Daoy (cell line): ENCODE results near the gene SPHK1. TPM values are rescaled to one million over a fixed set of nuclear protein-coding genes. Genes with fewer than 3 reads are reported as not detected.
A peak's percentile ranks its signal among the peaks of the same experiment; 100 is the strongest.

Source experiments
- DNase-seq: peaks from one replicate; pipeline ENCODE4 v3.0.0-alpha.2; 2015; ENCODE audit warnings: low read depth
- total RNA-seq: library from RNA; depleted of rRNA; stranded (reverse); fragments of >200 nt; shearing (Covaris generic); gene quantifications from 2 replicates; pipeline ENCODE4 v1.2.3, GENCODE V29; 2014

SPHK1 gene
- total RNA-seq, 1 experiment from 2014 or later: 91.9 TPM

DNA sequence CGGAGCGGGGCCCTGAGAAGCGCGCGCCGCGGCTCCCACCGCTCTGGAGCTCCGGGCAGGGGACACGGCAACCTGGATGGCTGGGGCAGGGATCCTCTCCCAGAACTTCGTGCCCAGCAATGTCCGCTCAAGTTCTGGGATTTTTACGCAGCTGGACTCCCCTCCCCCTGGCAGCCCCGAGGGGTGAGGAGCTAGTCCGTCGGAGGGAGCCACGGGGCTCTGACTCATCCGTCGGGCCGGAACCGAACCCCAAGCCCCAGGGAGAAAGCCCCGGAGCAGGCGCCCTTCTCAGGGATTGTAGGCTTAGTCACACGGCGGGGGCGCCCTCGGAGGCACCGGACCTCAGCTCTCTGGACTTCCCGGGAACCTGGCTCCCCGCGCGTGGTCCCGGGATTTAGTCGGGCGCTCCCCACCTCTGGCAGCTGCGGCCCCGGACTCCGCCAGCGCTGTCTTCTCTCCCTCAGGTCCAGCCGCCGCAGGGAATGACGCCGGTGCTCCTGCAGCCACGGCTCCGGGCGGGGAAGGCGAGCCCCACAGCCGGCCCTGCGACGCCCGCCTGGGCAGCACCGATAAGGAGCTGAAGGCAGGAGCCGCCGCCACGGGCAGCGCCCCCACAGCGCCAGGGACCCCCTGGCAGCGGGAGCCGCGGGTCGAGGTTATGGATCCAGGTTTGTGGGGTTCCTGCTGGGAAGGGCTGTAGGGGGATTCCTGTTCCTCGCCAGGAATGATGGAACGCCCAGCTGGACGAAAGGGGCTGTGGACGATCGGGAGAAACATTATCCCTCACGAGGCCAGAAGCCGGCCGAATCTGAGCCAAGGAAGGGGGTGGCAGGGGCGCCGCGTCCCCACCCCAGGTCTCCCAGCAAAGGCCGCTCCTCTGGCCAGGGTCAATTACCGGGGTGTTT is 830 bp downstream of the SPHK1 start:
- DNase-seq: peak; percentile 87

- peak; percentile 87 for DNase-seq
Observed at GRCh38 chr17:76385892-76386786, 1.7 kb downstream of the SPHK1 start.

DNA sequence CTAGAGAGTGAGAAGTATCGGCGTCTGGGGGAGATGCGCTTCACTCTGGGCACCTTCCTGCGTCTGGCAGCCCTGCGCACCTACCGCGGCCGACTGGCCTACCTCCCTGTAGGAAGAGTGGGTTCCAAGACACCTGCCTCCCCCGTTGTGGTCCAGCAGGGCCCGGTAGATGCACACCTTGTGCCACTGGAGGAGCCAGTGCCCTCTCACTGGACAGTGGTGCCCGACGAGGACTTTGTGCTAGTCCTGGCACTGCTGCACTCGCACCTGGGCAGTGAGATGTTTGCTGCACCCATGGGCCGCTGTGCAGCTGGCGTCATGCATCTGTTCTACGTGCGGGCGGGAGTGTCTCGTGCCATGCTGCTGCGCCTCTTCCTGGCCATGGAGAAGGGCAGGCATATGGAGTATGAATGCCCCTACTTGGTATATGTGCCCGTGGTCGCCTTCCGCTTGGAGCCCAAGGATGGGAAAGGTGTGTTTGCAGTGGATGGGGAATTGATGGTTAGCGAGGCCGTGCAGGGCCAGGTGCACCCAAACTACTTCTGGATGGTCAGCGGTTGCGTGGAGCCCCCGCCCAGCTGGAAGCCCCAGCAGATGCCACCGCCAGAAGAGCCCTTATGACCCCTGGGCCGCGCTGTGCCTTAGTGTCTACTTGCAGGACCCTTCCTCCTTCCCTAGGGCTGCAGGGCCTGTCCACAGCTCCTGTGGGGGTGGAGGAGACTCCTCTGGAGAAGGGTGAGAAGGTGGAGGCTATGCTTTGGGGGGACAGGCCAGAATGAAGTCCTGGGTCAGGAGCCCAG is 2.8 kb downstream of the SPHK1 start:
- no peak for DNase-seq

- no peak for DNase-seq
Observed at GRCh38 chr17:76388966-76389888, 4.8 kb downstream of the SPHK1 start.

DNA sequence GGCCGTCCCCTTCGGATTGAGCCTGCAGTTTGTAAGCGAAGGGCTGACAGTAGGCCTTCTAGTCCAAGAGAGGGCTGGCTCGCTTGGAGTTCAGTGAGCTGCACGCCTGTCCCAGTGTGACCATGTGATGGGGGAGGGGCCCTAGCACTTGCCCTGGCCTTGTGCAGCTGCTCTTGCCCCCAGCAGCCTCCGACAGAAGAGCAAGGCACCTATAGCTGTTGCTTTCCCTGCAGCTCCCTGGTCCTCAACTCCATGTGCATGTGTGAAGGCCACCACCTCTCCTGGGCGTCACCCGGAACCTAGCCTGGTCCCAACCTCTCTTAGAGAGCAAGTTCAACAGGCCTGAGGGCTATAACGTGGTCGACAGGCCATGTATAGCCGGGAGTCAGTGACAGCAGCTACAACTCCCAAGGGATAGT is 5.6 kb downstream of the SPHK1 start:
- DNase-seq: no peak

- DNase-seq: no peak
Observed at GRCh38 chr17:76391200-76391715, 6.8 kb downstream of the SPHK1 start.

DNA sequence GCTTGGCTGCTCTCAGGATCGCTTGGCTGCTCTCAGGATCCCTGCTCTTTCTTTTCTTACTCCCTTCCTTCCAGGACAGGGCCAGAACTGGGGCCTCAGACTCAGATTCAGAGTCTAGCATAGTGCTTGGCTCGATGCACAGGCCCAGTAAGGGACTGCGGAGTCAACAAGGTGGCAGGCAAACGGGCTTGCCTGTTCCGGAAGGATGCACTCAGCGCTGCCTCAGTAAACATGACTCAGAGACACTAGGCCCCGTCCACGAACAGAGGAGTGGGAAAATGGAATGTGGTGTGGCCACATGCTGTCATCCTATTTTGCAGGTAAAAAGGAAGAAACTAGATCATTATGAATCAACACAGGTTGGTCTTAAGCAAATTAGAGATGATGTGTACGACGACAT is 9.8 kb downstream of the SPHK1 start:
- no peak for DNase-seq

DNA sequence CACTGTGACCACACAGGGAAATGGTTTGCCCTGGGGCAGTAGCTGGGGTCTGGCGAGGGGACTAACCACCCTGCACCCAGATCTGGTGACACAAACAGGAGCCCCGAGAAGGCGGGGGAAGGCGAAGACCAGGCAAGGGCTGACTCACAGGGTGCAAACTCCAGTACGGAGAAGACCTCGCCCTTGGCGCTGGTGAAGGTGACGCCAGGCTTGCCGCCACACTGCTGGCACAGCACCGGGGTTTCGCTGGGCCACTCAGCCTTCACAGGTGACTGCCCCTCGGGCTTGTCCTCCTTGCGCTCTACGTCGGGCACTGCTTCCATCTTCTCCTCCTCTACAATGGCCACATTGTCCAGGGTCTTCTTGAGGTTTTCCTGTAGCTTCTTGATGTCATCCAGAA is 11.6 kb downstream of the SPHK1 start:
- DNase-seq: no peak

- DNase-seq: no peak
Observed at GRCh38 chr17:76397184-76397583, 12.8 kb downstream of the SPHK1 start.

DNA sequence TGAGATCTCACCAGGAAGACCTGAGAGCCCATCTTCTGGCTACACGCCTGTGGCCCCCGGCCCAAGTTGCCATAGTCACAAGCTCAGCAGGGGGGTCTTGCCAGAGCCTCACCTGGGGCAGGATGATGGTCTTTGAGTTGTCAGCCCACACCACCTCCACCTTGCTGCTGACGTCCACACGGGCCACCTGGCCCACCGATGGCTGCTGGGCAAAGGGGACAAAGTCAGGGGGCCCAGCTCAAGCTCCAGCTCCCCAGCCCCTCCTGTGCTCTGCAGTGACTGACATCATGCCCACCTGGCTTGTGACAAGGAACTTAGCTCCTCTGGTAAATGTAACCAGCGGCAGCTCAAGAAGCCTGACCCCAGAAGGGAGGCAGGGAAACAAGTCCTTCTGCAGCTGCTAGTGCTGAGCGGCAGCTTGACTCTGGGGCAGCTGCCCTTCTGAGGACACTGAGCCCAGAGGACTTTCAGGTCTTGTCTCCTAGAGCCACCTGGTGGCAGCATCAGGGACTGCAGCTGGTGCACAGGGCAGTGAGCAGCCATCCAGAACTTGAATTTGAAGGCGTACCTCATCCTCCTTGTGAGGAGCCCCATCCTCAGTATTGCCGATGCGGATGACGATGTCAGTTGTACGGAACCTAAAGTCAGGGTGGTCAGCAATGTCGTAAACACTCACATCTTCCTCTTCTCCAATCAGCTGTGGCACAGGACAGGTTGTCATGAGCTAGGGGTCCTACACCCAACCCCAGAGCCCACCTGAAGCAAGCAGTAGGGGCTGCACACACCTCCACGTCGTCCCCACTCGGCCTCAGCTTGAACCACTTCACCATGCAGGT is 13.5 kb downstream of the SPHK1 start:
- peak; percentile 88 for DNase-seq

DNA sequence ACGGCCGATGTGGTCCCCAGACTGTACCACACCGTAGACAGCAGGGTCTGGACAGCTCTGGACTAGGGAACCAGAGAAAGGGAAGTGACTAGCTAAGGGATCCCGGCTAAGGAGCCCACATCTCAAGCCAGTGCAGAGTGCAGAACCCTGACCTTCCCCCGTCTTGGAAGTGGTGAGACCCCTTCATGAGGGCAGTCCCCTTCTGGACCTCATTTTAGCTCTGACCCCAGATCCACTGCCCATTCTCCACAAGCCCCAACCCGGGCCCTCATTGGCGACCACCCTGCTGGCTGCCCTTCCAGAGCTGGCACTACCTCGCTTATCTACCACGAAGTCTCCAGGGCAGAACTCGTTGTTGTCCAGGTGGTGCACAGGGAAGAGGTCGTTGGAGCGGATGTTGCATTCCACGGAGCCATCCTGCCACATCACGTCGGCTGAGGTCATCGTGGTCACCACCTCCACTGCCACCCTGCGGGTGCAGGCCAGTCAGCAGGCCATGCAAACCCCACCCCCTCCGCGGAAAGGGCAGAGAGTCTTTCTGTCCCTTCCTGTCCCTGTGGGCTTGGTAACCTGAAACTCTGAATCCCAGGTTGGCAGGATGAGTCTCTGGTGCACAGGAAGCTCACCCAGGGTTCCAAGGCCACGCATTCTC is 14.2 kb downstream of the SPHK1 start:
- peak; percentile 50 for DNase-seq

- DNase-seq: no peak
Observed at GRCh38 chr17:76399175-76400172, 15.1 kb downstream of the SPHK1 start.

DNA sequence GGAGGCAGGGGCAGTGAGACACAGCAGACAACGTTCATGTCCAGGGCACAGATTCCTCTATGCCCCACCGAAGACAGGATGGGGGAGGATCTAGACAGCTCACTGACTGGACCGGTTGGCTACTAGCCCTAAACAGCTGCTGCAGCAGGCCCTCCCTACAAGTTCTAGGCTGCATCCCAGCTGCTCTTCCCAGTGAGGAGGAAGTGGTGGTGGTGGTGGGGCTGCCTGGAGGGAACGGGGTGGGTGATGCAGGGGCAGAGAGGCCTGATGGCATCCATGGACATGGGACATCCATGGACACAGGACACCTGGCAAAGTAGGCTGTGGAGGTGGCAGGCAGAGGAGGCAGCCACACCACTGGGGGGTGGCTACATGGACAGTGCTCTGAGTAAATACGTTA is 18.3 kb downstream of the SPHK1 start:
- DNase-seq: no peak

DNA sequence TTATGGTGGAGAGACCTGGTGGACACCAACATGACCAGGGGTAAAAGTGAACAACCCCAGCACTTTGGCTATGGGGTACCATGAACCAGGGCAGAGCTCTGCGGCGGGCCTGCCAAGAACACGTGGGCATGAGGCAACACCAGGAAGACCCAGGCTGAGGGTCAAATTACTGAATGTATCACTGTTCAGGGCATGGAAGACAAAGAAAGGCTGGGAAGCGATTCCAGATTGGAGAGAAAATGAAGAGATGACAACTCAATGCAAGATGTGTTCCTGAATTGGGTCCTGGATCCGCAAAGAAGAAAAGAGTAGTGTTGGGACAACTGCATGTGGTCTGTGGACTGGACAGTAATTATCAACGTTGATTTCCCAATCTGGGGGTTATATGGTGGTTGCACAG is 19.8 kb downstream of the SPHK1 start:
- no peak for DNase-seq

DNA sequence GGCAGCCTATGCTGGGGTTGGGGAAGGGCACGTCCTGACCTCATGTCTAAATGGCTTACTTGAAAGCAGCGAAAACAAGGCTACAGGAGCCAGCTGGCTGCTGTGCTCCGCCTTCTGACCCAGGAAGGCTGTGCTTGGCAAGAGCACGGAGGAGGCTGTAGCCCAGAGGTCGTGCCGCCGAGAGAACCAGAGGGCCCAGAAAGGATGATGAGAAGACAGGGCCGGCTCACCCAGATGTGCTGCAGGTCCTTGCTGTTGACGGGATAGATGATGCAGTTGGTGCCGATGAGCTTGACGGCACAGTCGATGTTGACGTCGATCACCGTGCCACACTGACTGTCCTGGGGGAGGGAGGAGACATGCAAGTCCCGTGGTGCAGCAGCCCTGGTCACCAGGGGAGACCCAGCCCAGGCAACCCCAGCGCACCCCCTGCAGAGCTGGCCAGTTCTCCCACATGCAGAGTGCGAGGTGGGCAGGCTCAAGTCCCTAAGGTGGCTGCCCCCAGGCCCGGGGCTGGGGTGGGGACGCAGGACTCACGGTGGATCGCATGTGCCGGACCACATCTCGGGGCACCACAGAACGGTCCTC is 20.7 kb downstream of the SPHK1 start:
- DNase-seq: no peak

DNA sequence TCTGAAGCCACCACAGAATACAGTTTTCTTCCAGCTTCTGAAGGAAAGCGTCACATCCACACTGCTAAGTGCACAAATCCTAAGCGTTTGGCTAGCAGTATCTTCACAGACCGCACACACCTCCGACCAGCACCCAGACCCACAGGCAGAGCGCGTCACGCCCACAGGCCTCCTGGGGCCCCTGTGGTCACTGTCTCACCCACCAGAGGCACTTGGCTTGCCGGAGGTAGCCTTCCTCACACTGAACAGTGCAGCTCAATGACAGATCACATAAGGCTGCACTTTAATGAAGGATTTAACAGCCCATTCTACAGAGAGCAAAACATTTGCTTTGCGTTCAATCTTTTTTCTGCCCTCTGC is 21.2 kb downstream of the SPHK1 start:
- DNase-seq: no peak

DNA sequence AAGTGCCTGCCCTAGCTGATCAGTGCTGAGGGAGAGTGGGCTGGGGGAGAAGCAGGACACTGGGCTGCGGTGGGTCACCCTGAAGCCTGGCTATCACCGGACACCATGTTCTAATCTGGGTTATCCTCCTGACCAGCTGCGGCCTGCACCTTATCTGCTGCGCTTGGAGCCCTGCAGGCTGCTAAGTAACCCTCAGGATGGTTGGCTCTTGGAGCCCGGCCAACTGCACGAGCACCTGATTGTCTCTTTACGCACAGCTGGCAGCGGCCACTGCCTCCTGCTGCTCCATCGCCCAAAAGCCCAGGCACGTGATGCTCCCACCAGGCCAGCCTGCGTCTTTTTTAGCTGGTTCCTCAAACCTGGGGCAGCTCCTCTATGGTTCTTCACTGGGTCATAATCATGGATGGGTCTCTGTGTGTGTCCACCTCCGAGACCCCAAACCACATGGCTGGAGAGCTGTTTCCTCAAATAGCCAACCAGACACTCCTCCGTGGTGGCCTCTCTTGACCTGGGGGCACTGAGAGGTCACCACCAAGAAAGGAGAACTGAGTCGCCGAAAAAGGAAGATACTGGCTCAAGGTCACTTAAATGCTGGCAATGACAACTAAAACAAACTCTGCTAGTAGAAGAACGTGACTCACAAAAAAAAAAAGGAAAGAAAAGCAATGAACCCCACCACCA is 21.7 kb downstream of the SPHK1 start:
- no peak for DNase-seq
